CD4-positive, alpha-beta T cell (primary cell): ENCODE results near the gene CWC27. TPM values are rescaled to one million over a fixed set of nuclear protein-coding genes. Genes with fewer than 3 reads are reported as not detected.

Source experiments
- ATAC-seq: fragments of 200-7000 bp; cut with Tn5 transposase; one replicate; pipeline ENCODE4 v1.10.0; 2022; ENCODE audit warnings: mild to moderate bottlenecking; ENCODE audit not compliant: poor library complexity
- CTCF ChIA-PET: fragments of 350-600 bp; sonication (Branson Sonifier 250); formaldehyde crosslinking; loops from one replicate; lab custom pipeline; 2021; ENCODE audit warnings: antibody characterized with exemption, inconsistent platforms; lab: Charles Lee
- POLR2A ChIA-PET: fragments of 350-600 bp; sonication (Branson Sonifier 250); formaldehyde crosslinking; loops from one replicate; lab custom pipeline; 2021; ENCODE audit warnings: antibody characterized with exemption, inconsistent platforms; lab: Charles Lee
- DNase-seq, 14 experiments: peaks; one replicate each; pipeline ENCODE4 v3.0.0-alpha.2; 2013 to 2020; ENCODE audit warnings: mixed read lengths in 2 of 14
- H3K27ac ChIP-seq, 2 donors: one replicate each; pipeline versions ENCODE4 v1.5.1 to v1.7.0; 2013; ENCODE audit warnings: low read length in 2 of 2, low read depth in 1 of 2, mild to moderate bottlenecking in 1 of 2
- H3K27me3 ChIP-seq, 2 experiments: 1 replicate in 1 of 2; 2 replicates in 1 of 2; pipeline versions ENCODE4 v1.6.1 to v1.7.0; 2013; ENCODE audit warnings: low read length in 2 of 2, control low read depth in 1 of 2, mild to moderate bottlenecking in 1 of 2, moderate library complexity in 1 of 2; ENCODE audit not compliant: insufficient read depth in 2 of 2, control insufficient read depth in 1 of 2
- H3K36me3 ChIP-seq: one replicate; pipeline ENCODE4 v1.6.1; 2013; ENCODE audit warnings: low read length, control low read depth; ENCODE audit not compliant: insufficient read depth
- H3K4me1 ChIP-seq: one replicate; pipeline ENCODE4 v1.6.1; 2013; ENCODE audit warnings: low read length, control low read depth; ENCODE audit not compliant: insufficient read depth
- H3K4me3 ChIP-seq: one replicate; pipeline ENCODE4 v1.5.1; 2013; ENCODE audit warnings: mild to moderate bottlenecking, low read length, moderate library complexity
- H3K9me3 ChIP-seq, 2 experiments: 1 replicate in 1 of 2; 2 replicates in 1 of 2; pipeline versions ENCODE4 v1.6.1 to v1.7.0; 2013; ENCODE audit warnings: low read length in 2 of 2, mild to moderate bottlenecking in 2 of 2, control low read depth in 1 of 2, moderate library complexity in 1 of 2; ENCODE audit not compliant: control insufficient read depth in 1 of 2, insufficient read depth in 1 of 2
- H3K27ac Mint-ChIP-seq: one replicate; pipeline ENCODE4 v1.8.0; 2020; ENCODE audit warnings: mixed read lengths
- H3K27me3 Mint-ChIP-seq: one replicate; pipeline ENCODE4 v1.8.0; 2021; ENCODE audit warnings: mixed read lengths
- H3K36me3 Mint-ChIP-seq: one replicate; pipeline ENCODE4 v1.8.0; 2021; ENCODE audit warnings: low read depth, mixed read lengths
- H3K4me1 Mint-ChIP-seq: one replicate; pipeline ENCODE4 v1.8.0; 2021; ENCODE audit warnings: low read depth, mixed read lengths
- H3K4me3 Mint-ChIP-seq: one replicate; pipeline ENCODE4 v1.8.0; 2020; ENCODE audit warnings: mild to moderate bottlenecking, mixed read lengths
- H3K9me3 Mint-ChIP-seq: one replicate; pipeline ENCODE4 v1.8.0; 2020; ENCODE audit warnings: mixed read lengths
- intact Hi-C, 2 experiments: fragments of 100-400 bp; cut with DNase I in 1 of 2; cut with micrococcal nuclease in 1 of 2; formaldehyde crosslinking; loops; one replicate each; pipeline versions ENCODE4 v1.15.1 to v1.9.0; 2023 to 2025; cut with DNase I, micrococcal nuclease
- total RNA-seq, 174 experiments: library from RNA in 2 of 174; stranded (reverse) in 2 of 174; gene quantifications; one replicate each; pipeline ENCODE4 v1.2.3 and lab custom pipeline; 2021 to 2026
- TF ChIP-seq, protein P1 (sequence below): fragments of 200-600 bp; IDR thresholded peaks from one replicate; pipeline ENCODE4 v1.8.0; 2022; ENCODE audit warnings: antibody characterized with exemption, mild to moderate bottlenecking

The CWC27 gene
- total RNA-seq, 2 experiments from 2014 or later = 14.2 to 14.5 TPM

DNA sequence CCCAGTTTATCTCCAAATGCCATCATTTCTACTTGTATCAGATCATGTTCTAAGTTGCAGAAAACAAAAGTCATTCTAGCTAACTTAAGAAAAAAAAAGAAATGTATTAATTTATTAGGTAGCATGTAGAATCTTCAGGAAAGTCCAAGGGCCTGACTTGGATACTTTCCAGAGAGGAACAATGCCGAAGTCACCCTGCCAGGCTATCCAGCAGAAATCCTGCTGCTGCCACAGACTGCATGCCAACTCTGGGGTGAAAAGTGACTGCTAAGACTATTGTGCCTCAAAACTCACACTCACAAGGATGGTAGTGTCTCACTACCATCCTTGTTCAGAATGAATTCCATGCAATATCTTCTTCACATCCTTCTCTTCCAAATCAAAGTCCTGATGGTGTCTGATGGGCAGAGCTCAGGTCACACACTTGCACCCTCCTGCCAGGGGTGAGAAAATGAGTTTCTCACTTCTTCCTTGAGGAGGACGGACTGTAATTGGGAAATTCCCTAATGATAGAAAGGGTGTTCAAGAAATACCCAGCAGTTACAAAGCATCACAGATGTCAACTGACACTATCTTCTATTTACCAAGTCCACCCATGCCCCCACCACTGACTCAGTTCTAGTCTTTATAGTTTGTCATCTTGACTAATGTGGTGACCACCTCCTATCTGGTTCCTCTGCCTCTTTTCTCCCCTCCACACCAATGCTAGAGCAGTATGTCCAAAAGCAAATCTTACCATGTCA, 279.4 kb downstream of the CWC27 start:
- Mint-ChIP-seq H3K36me3 (no peaks in the 10 kb centered on the region), H3K27me3 (no peaks in the 10 kb centered on the region), H3K4me1 (no peaks in the 10 kb centered on the region), H3K4me3 (no peak overlapping the region), H3K27ac (no peak overlapping the region), H3K9me3 (no peaks in the 10 kb centered on the region)
- TF ChIP-seq, protein P1, sequence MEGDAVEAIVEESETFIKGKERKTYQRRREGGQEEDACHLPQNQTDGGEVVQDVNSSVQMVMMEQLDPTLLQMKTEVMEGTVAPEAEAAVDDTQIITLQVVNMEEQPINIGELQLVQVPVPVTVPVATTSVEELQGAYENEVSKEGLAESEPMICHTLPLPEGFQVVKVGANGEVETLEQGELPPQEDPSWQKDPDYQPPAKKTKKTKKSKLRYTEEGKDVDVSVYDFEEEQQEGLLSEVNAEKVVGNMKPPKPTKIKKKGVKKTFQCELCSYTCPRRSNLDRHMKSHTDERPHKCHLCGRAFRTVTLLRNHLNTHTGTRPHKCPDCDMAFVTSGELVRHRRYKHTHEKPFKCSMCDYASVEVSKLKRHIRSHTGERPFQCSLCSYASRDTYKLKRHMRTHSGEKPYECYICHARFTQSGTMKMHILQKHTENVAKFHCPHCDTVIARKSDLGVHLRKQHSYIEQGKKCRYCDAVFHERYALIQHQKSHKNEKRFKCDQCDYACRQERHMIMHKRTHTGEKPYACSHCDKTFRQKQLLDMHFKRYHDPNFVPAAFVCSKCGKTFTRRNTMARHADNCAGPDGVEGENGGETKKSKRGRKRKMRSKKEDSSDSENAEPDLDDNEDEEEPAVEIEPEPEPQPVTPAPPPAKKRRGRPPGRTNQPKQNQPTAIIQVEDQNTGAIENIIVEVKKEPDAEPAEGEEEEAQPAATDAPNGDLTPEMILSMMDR = no peak
- H3K4me3 ChIP-seq = no peak overlapping the region
- no peaks in the 10 kb centered on the region for H3K4me1 ChIP-seq
- POLR2A ChIA-PET = no interaction called here
- H3K36me3 ChIP-seq = no peaks in the 10 kb centered on the region
- intact Hi-C loops = no loop called here
- H3K9me3 ChIP-seq = no peaks in the 10 kb centered on the region
- CTCF ChIA-PET = no interaction called here
- no peaks in the 10 kb centered on the region for H3K27me3 ChIP-seq
- ATAC-seq (no peak), DNase-seq (no peak)
- H3K27ac ChIP-seq = no peak overlapping the region

DNA sequence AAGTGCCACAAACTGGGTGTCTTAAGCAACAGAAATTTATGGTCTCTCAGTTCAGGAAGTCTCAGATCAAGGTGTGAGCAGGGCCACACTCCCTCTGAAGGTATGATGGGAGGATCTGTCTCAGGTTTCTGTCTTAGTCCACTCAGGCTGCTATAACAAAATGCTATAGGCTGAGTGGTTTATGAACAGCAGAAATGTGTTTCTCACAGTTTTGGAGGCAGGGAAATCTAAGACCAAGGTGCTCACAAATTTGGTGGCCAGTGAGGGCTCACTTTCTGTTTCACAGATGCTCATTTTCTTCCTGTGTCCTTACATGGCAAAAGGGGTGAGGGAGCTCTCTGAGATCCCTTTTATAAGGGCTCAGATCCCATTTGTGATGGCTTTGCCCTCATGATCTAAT, 281.4 kb downstream of the CWC27 start:
- ChIA-PET POLR2A (no interaction called here), CTCF (no interaction called here)
- Mint-ChIP-seq H3K9me3 (no peaks in the 10 kb centered on the region), H3K27ac (no peak overlapping the region), H3K4me3 (no peak overlapping the region), H3K27me3 (no peaks in the 10 kb centered on the region), H3K4me1 (no peaks in the 10 kb centered on the region), H3K36me3 (no peaks in the 10 kb centered on the region)
- intact Hi-C loops = no loop called here
- H3K4me1 ChIP-seq = no peaks in the 10 kb centered on the region
- H3K36me3 ChIP-seq = no peaks in the 10 kb centered on the region
- H3K27ac ChIP-seq = no peak overlapping the region
- no peaks in the 10 kb centered on the region for H3K9me3 ChIP-seq
- no peak for ATAC-seq
- no peaks in the 10 kb centered on the region for H3K27me3 ChIP-seq
- TF ChIP-seq, protein P1 = no peak
- no peak for DNase-seq
- H3K4me3 ChIP-seq = no peak overlapping the region

DNA sequence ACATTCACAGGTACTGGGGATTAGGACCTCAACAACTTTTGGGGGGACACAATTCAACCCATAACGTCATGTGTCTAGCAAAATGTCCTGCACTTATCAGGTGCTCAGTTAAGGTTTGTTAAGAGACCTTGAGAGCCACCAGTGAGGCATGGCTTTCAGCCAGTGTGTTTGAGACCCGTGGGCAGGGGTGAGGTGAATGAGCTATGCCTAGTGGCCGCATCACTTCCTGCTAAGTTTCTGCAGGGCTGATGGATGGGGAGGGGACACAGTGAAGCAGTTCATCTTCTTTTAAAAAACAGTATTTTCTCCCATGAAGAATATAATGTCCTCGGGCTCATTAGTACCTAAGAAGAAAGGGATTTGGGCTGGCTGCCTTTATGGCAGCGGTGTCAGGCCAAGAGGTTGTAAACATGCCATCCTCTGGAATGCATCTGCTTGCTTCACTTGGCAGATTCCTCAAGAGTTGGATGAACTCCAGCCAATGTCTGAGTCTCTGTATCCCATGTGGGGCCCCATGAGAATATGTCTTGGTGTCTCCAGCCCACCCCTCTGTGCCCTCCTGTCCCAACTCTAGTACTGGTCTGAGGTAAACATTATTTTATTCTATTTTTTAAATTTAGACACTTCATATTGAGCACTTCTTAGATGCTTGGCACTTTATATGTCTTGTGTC, 282.2 kb downstream of the CWC27 start:
- H3K4me1 ChIP-seq = no peaks in the 10 kb centered on the region
- ChIA-PET CTCF (no interaction called here), POLR2A (no interaction called here)
- DNase-seq (no peak), ATAC-seq (no peak)
- Mint-ChIP-seq H3K9me3 (no peaks in the 10 kb centered on the region), H3K36me3 (no peaks in the 10 kb centered on the region), H3K4me1 (no peaks in the 10 kb centered on the region), H3K4me3 (no peak overlapping the region), H3K27me3 (no peaks in the 10 kb centered on the region), H3K27ac (no peak overlapping the region)
- no peak overlapping the region for H3K4me3 ChIP-seq
- H3K36me3 ChIP-seq = no peaks in the 10 kb centered on the region
- intact Hi-C loops = no loop called here
- no peaks in the 10 kb centered on the region for H3K9me3 ChIP-seq
- no peak overlapping the region for H3K27ac ChIP-seq
- TF ChIP-seq, protein P1 = no peak
- no peaks in the 10 kb centered on the region for H3K27me3 ChIP-seq
